Epithelial cell of esophagus (primary cell): Measurements from ENCODE around the gene NR5A1.
A peak's percentile ranks its signal among the peaks of the same experiment; 100 is the strongest.

ENCODE experiments used
- DNase-seq: peaks from one replicate; pipeline ENCODE4 v3.0.0; 2010; ENCODE audit warnings: low read depth
- H3K4me3 ChIP-seq: 2 replicates; pipeline ENCODE4 v1.5.1; 2011; ENCODE audit warnings: mild to moderate bottlenecking, low read length, control low read depth
- CTCF ChIP-seq: IDR thresholded peaks from 2 replicates; pipeline ENCODE4 v1.5.1; 2011; ENCODE audit warnings: low read depth, mild to moderate bottlenecking, low read length, control low read depth, inconsistent platforms; ENCODE audit not compliant: insufficient read depth; ENCODE audit errors: missing control alignments

NR5A1 gene

DNA sequence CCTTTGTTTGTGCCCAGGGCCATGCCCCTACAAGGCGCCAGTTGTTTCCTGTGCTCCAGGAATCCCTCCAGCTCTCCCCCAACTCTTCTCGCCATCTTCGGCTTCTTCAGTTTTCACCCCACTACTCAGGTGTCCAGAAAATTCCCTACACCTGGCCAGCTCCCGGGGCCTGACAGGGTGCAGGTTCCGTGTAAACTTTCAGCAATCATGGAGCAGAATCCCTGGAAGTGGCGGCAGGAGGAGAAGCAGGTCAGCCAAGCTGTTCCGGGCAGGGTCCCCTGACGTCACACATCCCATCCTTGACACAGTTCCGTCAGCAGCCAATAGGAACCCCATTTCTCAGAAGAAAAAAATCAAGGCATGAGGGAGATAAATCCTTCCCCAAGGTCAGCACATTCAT is 69.1 kb downstream of the NR5A1 start:
- H3K4me3 ChIP-seq = no peak overlapping the region
- no peak for TF ChIP-seq CTCF
- DNase-seq = no peak

GRCh38 chr9:124437086-124437485 is 70.1 kb downstream of the NR5A1 start:
- no peak for DNase-seq
- no peak for TF ChIP-seq CTCF
- no peak overlapping the region for H3K4me3 ChIP-seq

GRCh38 chr9:124436320-124436719 is 70.9 kb downstream of the NR5A1 start:
- TF ChIP-seq CTCF = no peak
- peak; percentile 48 for DNase-seq
- H3K4me3 ChIP-seq = no peak overlapping the region
